GM18868 (cell line): Measurements from ENCODE around the gene HS6ST2.

ENCODE experiments used
- ATAC-seq: cut with Tn5 transposase; IDR thresholded peaks from one replicate; pipeline ENCODE4 v1.9.1; 2021; ENCODE audit warnings: mild to moderate bottlenecking, moderate library complexity; ENCODE audit not compliant: unreplicated experiment

The HS6ST2 gene

GRCh38 chrX:132689612-132690563 is 268.5 kb downstream of the HS6ST2 start:
- ATAC-seq: no peak

GRCh38 chrX:132685276-132685675 is 273.2 kb downstream of the HS6ST2 start:
- no peak for ATAC-seq

- ATAC-seq: no peak
These were observed 281.2 kb downstream of the HS6ST2 start for GRCh38 chrX:132677233-132677716.

- no peak for ATAC-seq
These were observed 281.8 kb downstream of the HS6ST2 start for GRCh38 chrX:132676561-132677186.

- no peak for ATAC-seq
These were observed 282.3 kb downstream of the HS6ST2 start for GRCh38 chrX:132676102-132676501.

GRCh38 chrX:132673331-132673730 is 285.1 kb downstream of the HS6ST2 start:
- no peak for ATAC-seq

GRCh38 chrX:132671229-132671641 is 287.2 kb downstream of the HS6ST2 start:
- ATAC-seq: no peak

- no peak for ATAC-seq
These were observed 289.3 kb downstream of the HS6ST2 start for GRCh38 chrX:132669142-132669541.

- ATAC-seq: no peak
These were observed 290.3 kb downstream of the HS6ST2 start for GRCh38 chrX:132668178-132668577.

GRCh38 chrX:132665676-132666075 is 292.8 kb downstream of the HS6ST2 start:
- no peak for ATAC-seq

- no peak for ATAC-seq
These were observed 294.2 kb downstream of the HS6ST2 start for GRCh38 chrX:132664273-132664672.

- no peak for ATAC-seq
These were observed 295.6 kb downstream of the HS6ST2 start for GRCh38 chrX:132662844-132663243.

GRCh38 chrX:132657876-132658275 is 300.6 kb downstream of the HS6ST2 start:
- no peak for ATAC-seq

GRCh38 chrX:132652871-132653270 is 305.6 kb downstream of the HS6ST2 start:
- ATAC-seq: no peak

GRCh38 chrX:132651421-132652086 is 306.9 kb downstream of the HS6ST2 start:
- ATAC-seq: no peak

GRCh38 chrX:132648895-132649294 is 309.5 kb downstream of the HS6ST2 start:
- ATAC-seq: no peak

GRCh38 chrX:132639446-132639845 is 319.0 kb downstream of the HS6ST2 start:
- ATAC-seq: no peak

- no peak for ATAC-seq
These were observed 320.1 kb downstream of the HS6ST2 start for GRCh38 chrX:132638313-132638712.

- no peak for ATAC-seq
These were observed 322.3 kb downstream of the HS6ST2 start for GRCh38 chrX:132636080-132636479.

GRCh38 chrX:132634521-132634920 is 323.9 kb downstream of the HS6ST2 start:
- ATAC-seq: no peak

GRCh38 chrX:132631579-132632232 is 326.7 kb downstream of the HS6ST2 start:
- ATAC-seq: peak; percentile 92
